ENCODE results near the gene DMAP1. TPM values are rescaled to one million over a fixed set of nuclear protein-coding genes. Genes with fewer than 3 reads are reported as not detected.
A peak's percentile ranks its signal among the peaks of the same experiment; 100 is the strongest.

Gene DMAP1
- total RNA-seq, 2 experiments from 2014 or later = 31.5 to 32.3 TPM

- H3K9me3 Mint-ChIP-seq = no peaks in the 10 kb centered on the region
- no peaks in the 10 kb centered on the region for H3K27me3 Mint-ChIP-seq
- no peak for DNase-seq
- H3K4me1 Mint-ChIP-seq = peaks cover 11% of the 10 kb centered on the region
- peaks cover 1% of the 10 kb centered on the region for H3K36me3 Mint-ChIP-seq
- no peak overlapping the region for H3K27ac Mint-ChIP-seq
- no peak overlapping the region for H3K4me3 Mint-ChIP-seq
Observed at GRCh38 chr1:44220755-44221154, 7.5 kb downstream of the DMAP1 start.

DNA sequence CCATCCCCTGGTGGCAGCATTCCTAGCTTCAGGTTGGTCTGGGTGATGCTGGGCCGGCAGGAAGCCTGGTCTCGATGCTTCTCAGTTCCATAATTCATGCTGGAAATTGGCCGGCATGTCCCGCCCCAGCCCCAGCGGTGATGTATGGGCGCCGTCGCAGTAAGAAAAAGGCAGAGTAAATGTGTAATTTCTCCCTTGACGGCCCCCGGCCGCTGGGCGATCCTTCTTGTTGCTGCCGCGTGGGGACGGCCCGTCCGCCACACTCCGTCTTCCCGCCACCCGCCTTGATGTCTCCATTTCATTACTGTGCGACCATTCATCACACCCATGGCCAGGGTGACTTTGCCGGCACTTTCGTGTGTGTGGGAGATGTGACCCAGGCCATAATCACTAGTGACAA is 8.5 kb downstream of the DMAP1 start:
- Mint-ChIP-seq H3K4me1 (peaks cover 11% of the 10 kb centered on the region), H3K27me3 (no peaks in the 10 kb centered on the region), H3K27ac (peak overlapping the region; percentile 18), H3K36me3 (peaks cover 1% of the 10 kb centered on the region), H3K4me3 (no peak overlapping the region), H3K9me3 (no peaks in the 10 kb centered on the region)
- no peak for DNase-seq

DNA sequence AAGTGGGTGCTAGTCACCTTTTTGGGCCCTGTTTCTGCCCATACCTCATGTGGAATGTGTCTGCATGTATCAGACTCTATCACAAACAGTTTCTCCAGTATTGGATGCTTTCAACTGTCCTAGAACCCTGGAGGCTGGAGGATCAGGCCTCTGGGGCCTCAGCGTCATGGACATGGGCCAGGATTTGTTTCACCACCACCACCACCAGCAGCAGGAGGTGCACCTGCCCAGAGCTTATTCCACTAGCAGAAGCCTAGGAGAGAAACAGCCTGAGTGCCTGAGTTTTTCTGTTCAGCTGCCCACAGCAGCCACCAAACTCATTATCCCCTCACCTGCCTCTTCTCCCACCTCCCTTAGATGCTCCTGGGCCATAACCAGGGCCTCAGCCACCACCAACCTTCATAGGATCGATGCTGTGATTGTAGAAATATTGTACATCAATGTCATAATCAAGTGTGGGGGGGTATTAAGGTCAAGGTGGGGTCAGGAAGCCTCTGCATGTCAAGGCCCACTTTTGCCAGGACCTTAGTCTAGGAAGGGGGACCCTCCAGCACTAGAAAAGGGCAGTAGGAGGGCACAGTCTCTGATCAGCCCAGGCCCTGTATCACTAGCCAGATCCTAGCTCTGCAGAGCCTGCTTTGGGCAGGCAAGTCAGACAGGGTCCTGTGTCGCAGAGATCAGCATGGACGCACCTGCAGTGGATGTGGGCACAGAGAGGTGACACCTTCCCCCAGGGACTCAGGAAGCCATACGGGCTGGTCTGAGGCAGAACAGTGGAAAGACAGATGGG is 9.3 kb downstream of the DMAP1 start:
- Mint-ChIP-seq H3K27me3 (no peaks in the 10 kb centered on the region), H3K4me1 (peaks cover 11% of the 10 kb centered on the region), H3K4me3 (no peak overlapping the region), H3K27ac (no peak overlapping the region), H3K36me3 (peaks cover 1% of the 10 kb centered on the region), H3K9me3 (no peaks in the 10 kb centered on the region)
- no peak for DNase-seq

- no peak overlapping the region for H3K27ac Mint-ChIP-seq
- no peak overlapping the region for H3K4me3 Mint-ChIP-seq
- H3K27me3 Mint-ChIP-seq = no peaks in the 10 kb centered on the region
- H3K4me1 Mint-ChIP-seq = peaks cover 11% of the 10 kb centered on the region
- H3K9me3 Mint-ChIP-seq = no peaks in the 10 kb centered on the region
- no peak for DNase-seq
- H3K36me3 Mint-ChIP-seq = peaks cover 1% of the 10 kb centered on the region
Observed at GRCh38 chr1:44223187-44223610, 9.9 kb downstream of the DMAP1 start.

GRCh38 chr1:44225761-44226160 is 12.5 kb downstream of the DMAP1 start:
- Mint-ChIP-seq H3K4me3 (no peak overlapping the region), H3K27me3 (no peaks in the 10 kb centered on the region), H3K27ac (no peak overlapping the region), H3K9me3 (no peaks in the 10 kb centered on the region), H3K4me1 (peaks cover 11% of the 10 kb centered on the region), H3K36me3 (no peaks in the 10 kb centered on the region)
- no peak for DNase-seq

DNA sequence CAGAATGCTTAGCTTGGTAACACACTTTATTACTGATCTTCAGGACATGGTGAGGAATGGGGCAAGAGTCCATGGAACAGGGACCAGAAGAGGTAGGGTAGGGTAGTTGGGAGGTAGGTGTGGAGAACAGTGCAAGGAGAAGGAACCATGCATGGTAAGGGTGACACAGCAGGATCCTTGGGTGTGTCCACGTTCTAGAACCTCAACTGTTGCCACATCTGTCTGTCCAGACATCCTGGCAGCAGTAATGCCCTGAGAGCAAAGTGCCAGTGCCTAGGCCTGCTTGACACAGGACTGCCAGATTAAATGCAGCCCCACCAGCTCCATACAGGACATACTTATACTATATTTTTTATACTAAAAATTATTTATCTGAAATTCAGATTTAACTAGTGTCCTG is 13.9 kb downstream of the DMAP1 start:
- no peaks in the 10 kb centered on the region for H3K9me3 Mint-ChIP-seq
- no peak for DNase-seq
- no peak overlapping the region for H3K27ac Mint-ChIP-seq
- no peak overlapping the region for H3K4me3 Mint-ChIP-seq
- H3K27me3 Mint-ChIP-seq = no peaks in the 10 kb centered on the region
- H3K36me3 Mint-ChIP-seq = no peaks in the 10 kb centered on the region
- H3K4me1 Mint-ChIP-seq = peaks cover 11% of the 10 kb centered on the region

GRCh38 chr1:44228218-44228617 is 14.9 kb downstream of the DMAP1 start:
- Mint-ChIP-seq H3K27ac (no peak overlapping the region), H3K27me3 (no peaks in the 10 kb centered on the region), H3K9me3 (no peaks in the 10 kb centered on the region), H3K4me3 (no peak overlapping the region), H3K4me1 (peaks cover 6% of the 10 kb centered on the region), H3K36me3 (peaks cover 2% of the 10 kb centered on the region)
- DNase-seq = no peak

- Mint-ChIP-seq H3K36me3 (peaks cover 6% of the 10 kb centered on the region), H3K27ac (no peak overlapping the region), H3K4me1 (no peaks in the 10 kb centered on the region), H3K9me3 (no peaks in the 10 kb centered on the region), H3K27me3 (no peaks in the 10 kb centered on the region), H3K4me3 (no peak overlapping the region)
- no peak for DNase-seq
Observed at GRCh38 chr1:44229435-44230167, 16.3 kb downstream of the DMAP1 start.

DNA sequence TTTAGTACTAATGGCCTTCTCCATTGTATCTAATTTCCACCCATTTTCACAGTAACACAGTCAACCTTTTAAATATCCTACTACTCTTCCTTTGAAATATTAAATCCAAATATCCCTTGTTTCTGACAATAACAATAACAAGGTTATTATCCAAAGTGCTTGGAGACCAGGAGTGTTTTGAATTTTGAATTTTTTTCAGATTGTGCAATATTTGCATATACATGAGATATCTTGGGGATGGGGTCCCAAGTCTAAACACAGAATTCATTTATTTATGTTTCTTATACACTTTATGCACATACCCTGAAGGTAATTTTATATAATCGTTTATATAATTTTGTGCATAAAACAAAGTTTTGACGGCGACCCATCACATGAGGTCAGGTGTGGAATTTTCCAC is 17.5 kb downstream of the DMAP1 start:
- no peak overlapping the region for H3K4me3 Mint-ChIP-seq
- no peaks in the 10 kb centered on the region for H3K4me1 Mint-ChIP-seq
- no peaks in the 10 kb centered on the region for H3K9me3 Mint-ChIP-seq
- H3K36me3 Mint-ChIP-seq = peaks cover 6% of the 10 kb centered on the region
- no peak for DNase-seq
- H3K27ac Mint-ChIP-seq = no peak overlapping the region
- no peaks in the 10 kb centered on the region for H3K27me3 Mint-ChIP-seq

- no peak overlapping the region for H3K27ac Mint-ChIP-seq
- H3K36me3 Mint-ChIP-seq = peaks cover 8% of the 10 kb centered on the region
- H3K4me3 Mint-ChIP-seq = no peak overlapping the region
- DNase-seq = no peak
- H3K4me1 Mint-ChIP-seq = peaks cover 6% of the 10 kb centered on the region
- H3K27me3 Mint-ChIP-seq = no peaks in the 10 kb centered on the region
- H3K9me3 Mint-ChIP-seq = no peaks in the 10 kb centered on the region
Observed at GRCh38 chr1:44233593-44233992, 20.3 kb downstream of the DMAP1 start.

- H3K36me3 Mint-ChIP-seq = peaks cover 8% of the 10 kb centered on the region
Observed at GRCh38 chr1:44235808-44236207, 22.5 kb downstream of the DMAP1 start.

DNA sequence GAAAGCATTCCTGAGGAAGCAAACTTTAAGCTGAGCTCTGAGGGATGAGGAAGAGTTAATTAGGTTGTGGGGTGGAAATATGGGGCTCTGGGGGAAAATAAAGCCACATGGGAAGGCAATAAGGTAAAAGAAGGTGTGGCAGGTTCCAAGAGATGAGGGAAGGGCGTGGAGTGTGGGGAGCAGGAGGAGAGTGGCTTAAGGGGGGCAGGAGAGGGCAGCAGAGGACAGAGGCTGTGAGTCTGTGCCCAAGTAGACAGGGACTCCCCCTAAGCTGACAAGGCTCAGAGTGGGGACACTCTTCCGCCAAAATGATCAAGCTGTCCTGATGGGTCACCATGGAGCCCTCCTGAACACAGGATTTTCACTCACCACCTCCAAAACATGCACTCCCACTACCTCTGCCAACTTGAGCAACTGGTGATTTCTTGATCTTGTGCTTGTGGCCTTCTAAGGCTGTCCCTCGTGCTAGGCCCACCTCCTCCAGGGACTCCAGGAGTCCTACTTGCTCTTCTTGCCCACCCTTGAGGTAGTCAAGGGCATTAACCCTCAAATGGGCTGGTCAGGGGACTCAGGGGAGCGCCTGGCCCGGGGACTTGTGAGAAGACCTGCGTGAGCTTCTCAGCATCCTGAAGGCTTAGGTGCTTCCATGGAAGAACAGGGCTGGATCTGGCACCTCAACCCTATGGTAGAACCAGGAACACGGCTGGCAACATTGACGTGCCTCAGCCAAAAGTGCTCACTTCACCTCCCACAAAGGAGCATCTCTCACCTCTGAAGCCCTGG is 23.4 kb downstream of the DMAP1 start:
- H3K4me3 Mint-ChIP-seq = no peak overlapping the region
- no peaks in the 10 kb centered on the region for H3K27me3 Mint-ChIP-seq
- peaks cover 8% of the 10 kb centered on the region for H3K36me3 Mint-ChIP-seq
- peaks cover 11% of the 10 kb centered on the region for H3K4me1 Mint-ChIP-seq
- no peak for DNase-seq
- H3K27ac Mint-ChIP-seq = no peak overlapping the region
- no peaks in the 10 kb centered on the region for H3K9me3 Mint-ChIP-seq

More at GRCh38 chr1:44235808-44236207, 22.5 kb downstream of the DMAP1 start:
- no peak overlapping the region for H3K27ac Mint-ChIP-seq
- no peaks in the 10 kb centered on the region for H3K9me3 Mint-ChIP-seq
- no peaks in the 10 kb centered on the region for H3K27me3 Mint-ChIP-seq
- H3K4me1 Mint-ChIP-seq = peaks cover 11% of the 10 kb centered on the region
- H3K4me3 Mint-ChIP-seq = no peak overlapping the region
- DNase-seq = no peak

DNA sequence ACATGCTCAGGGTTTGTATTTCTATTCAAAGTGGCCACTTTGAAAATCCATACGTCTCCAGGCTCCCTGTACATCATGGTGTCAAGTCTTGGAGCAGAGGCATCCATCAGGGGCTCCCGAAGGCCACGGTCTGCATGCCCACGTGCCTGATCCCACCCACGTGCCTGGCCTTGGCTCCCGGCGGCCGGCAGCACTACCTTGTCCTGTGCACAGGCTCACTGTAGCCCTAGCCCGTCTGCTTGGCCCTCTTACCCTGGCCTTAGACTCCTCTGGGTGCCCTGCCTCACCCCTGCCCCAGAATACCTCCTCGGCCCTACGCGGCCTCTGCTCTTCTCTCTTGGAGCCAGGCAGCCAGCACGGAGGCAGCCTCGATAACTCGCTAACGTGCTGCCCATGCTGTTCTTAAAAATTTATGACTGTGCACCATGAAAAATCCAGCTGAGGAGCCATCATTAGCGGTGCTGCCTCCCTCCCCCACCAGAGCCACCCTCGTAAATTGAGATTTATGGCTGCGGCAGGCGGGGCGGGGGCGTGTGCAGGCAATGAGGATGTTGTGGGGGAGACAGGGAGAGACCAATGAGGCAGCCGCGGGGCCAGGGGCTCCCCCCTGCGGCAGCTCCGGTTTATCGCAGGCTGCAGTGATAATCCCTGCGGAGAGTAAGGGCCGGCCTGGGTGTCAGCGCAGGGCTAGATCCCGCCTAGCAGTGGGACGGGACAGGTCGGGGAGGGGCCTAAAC is 24.6 kb downstream of the DMAP1 start:
- peak; percentile 70 for DNase-seq
- Mint-ChIP-seq H3K9me3 (no peaks in the 10 kb centered on the region), H3K4me1 (peaks cover 11% of the 10 kb centered on the region), H3K36me3 (peaks cover 8% of the 10 kb centered on the region), H3K4me3 (no peak overlapping the region), H3K27me3 (no peaks in the 10 kb centered on the region), H3K27ac (no peak overlapping the region)

- Mint-ChIP-seq H3K9me3 (no peaks in the 10 kb centered on the region), H3K27ac (no peak overlapping the region), H3K4me3 (no peak overlapping the region), H3K36me3 (peaks cover 5% of the 10 kb centered on the region), H3K4me1 (peaks cover 11% of the 10 kb centered on the region), H3K27me3 (no peaks in the 10 kb centered on the region)
- no peak for DNase-seq
Observed at GRCh38 chr1:44238660-44239059, 25.4 kb downstream of the DMAP1 start.
